NCI-H748 (cell line): ENCODE measurements around the gene LTBR.
"Not testable (repeated sequence)": the region's sequence is repeated elsewhere in the genome, so short reads cannot be mapped to it uniquely, and the experiment has no call there.

Experiments
- DNase-seq: peaks from one replicate; lab custom pipeline; 2025; ENCODE audit not compliant: unreplicated experiment; lab: John Stamatoyannopoulos, UW

LTBR gene

GRCh38 chr12:6423267-6424007 is 39.5 kb downstream of the LTBR start:
- peak; percentile 83 for DNase-seq

- no peak for DNase-seq
These were observed 40.0 kb downstream of the LTBR start for GRCh38 chr12:6424008-6424347.

- no peak for DNase-seq
These were observed 40.9 kb downstream of the LTBR start for GRCh38 chr12:6424866-6425265.

GRCh38 chr12:6425590-6426531 is 41.9 kb downstream of the LTBR start:
- DNase-seq: no peak

- DNase-seq: no peak
These were observed 43.1 kb downstream of the LTBR start for GRCh38 chr12:6426882-6427671.

GRCh38 chr12:6427796-6428195 is 43.8 kb downstream of the LTBR start:
- not testable (repeated sequence) for DNase-seq

- no peak for DNase-seq
These were observed 44.4 kb downstream of the LTBR start for GRCh38 chr12:6428326-6428725.

GRCh38 chr12:6430124-6430989 is 46.4 kb downstream of the LTBR start:
- DNase-seq: peak; percentile 13

GRCh38 chr12:6432991-6433390 is 49.0 kb downstream of the LTBR start:
- no peak for DNase-seq

- DNase-seq: no peak
These were observed 50.5 kb downstream of the LTBR start for GRCh38 chr12:6434205-6435140.

- no peak for DNase-seq
These were observed 52.2 kb downstream of the LTBR start for GRCh38 chr12:6435961-6436715.

- DNase-seq: no peak
These were observed 53.6 kb downstream of the LTBR start for GRCh38 chr12:6437586-6437985.

- no peak for DNase-seq
These were observed 54.4 kb downstream of the LTBR start for GRCh38 chr12:6438345-6438744.

GRCh38 chr12:6440391-6440790 is 56.4 kb downstream of the LTBR start:
- no peak for DNase-seq
